ENCODE data around the gene RYK. TPM values are rescaled to one million over a fixed set of nuclear protein-coding genes. Genes with fewer than 3 reads are reported as not detected.
"Not testable (repeated sequence)": the region's sequence is repeated elsewhere in the genome, so short reads cannot be mapped to it uniquely, and the experiment has no call there.

Gene RYK
- total RNA-seq, 1 donor from 2014 or later = 59.2 TPM

GRCh38 chr3:134282659-134283047 is 32.0 kb upstream of the RYK start:
- no peak overlapping the region for H3K27ac Mint-ChIP-seq
- H3K4me3 Mint-ChIP-seq = no peak overlapping the region
- peaks cover 10% of the 10 kb centered on the region for H3K4me1 Mint-ChIP-seq (ENCODE audit: unreplicated experiment)
- H3K36me3 Mint-ChIP-seq = no peaks in the 10 kb centered on the region
- TF ChIP-seq CTCF (conservative IDR thresholded peaks at IDR 0.05) = no peak
- DNase-seq (ENCODE audit: extremely low spot score, unreplicated experiment) = no peak
- H3K27me3 Mint-ChIP-seq = no peaks in the 10 kb centered on the region
- H3K9me3 Mint-ChIP-seq = peaks cover 6% of the 10 kb centered on the region

- H3K27me3 Mint-ChIP-seq = no peaks in the 10 kb centered on the region
- DNase-seq (ENCODE audit: extremely low spot score, unreplicated experiment) = no peak
- no peak overlapping the region for H3K27ac Mint-ChIP-seq
- no peak overlapping the region for H3K4me3 Mint-ChIP-seq
- no peaks in the 10 kb centered on the region for H3K36me3 Mint-ChIP-seq
- H3K4me1 Mint-ChIP-seq (ENCODE audit: unreplicated experiment) = peaks cover 15% of the 10 kb centered on the region
- peaks cover 6% of the 10 kb centered on the region for H3K9me3 Mint-ChIP-seq
- no peak for TF ChIP-seq CTCF (conservative IDR thresholded peaks at IDR 0.05)
These were observed 31.4 kb upstream of the RYK start for GRCh38 chr3:134281912-134282658.

- no peak for TF ChIP-seq CTCF (conservative IDR thresholded peaks at IDR 0.05)
- no peak for DNase-seq (ENCODE audit: extremely low spot score, unreplicated experiment)
- H3K27ac Mint-ChIP-seq = peak overlapping the region; percentile 42
These were observed 28.8 kb upstream of the RYK start for GRCh38 chr3:134279466-134279865.

GRCh38 chr3:134277066-134277660 is 26.5 kb upstream of the RYK start:
- Mint-ChIP-seq H3K27me3 (no peaks in the 10 kb centered on the region), H3K4me3 (no peak overlapping the region), H3K4me1 (ENCODE audit: unreplicated experiment) (peaks cover 15% of the 10 kb centered on the region), H3K27ac (no peak overlapping the region), H3K9me3 (peaks cover 6% of the 10 kb centered on the region), H3K36me3 (no peaks in the 10 kb centered on the region)
- TF ChIP-seq CTCF (conservative IDR thresholded peaks at IDR 0.05) = no peak
- DNase-seq (ENCODE audit: extremely low spot score, unreplicated experiment) = no peak

More at GRCh38 chr3:134279466-134279865, 28.8 kb upstream of the RYK start:
- Mint-ChIP-seq H3K4me3 (peak overlapping the region; percentile 12), H3K36me3 (no peaks in the 10 kb centered on the region), H3K27me3 (no peaks in the 10 kb centered on the region), H3K4me1 (ENCODE audit: unreplicated experiment) (peaks cover 15% of the 10 kb centered on the region), H3K9me3 (peaks cover 6% of the 10 kb centered on the region)

GRCh38 chr3:134276086-134276485 is 25.4 kb upstream of the RYK start:
- H3K9me3 Mint-ChIP-seq = peaks cover 6% of the 10 kb centered on the region
- no peak for DNase-seq (ENCODE audit: extremely low spot score, unreplicated experiment)
- H3K4me1 Mint-ChIP-seq (ENCODE audit: unreplicated experiment) = peaks cover 10% of the 10 kb centered on the region
- H3K27ac Mint-ChIP-seq = no peak overlapping the region
- H3K4me3 Mint-ChIP-seq = no peak overlapping the region
- H3K36me3 Mint-ChIP-seq = no peaks in the 10 kb centered on the region
- no peak for TF ChIP-seq CTCF (conservative IDR thresholded peaks at IDR 0.05)
- no peaks in the 10 kb centered on the region for H3K27me3 Mint-ChIP-seq

GRCh38 chr3:134275110-134275509 is 24.5 kb upstream of the RYK start:
- not testable (repeated sequence) for H3K36me3 Mint-ChIP-seq; H3K4me3 Mint-ChIP-seq; H3K27me3 Mint-ChIP-seq; DNase-seq (ENCODE audit: extremely low spot score, unreplicated experiment); H3K27ac Mint-ChIP-seq; H3K9me3 Mint-ChIP-seq
- peaks cover 10% of the 10 kb centered on the region for H3K4me1 Mint-ChIP-seq (ENCODE audit: unreplicated experiment)
